ENCODE results near the gene NOVA1.
"Not testable (repeated sequence)": the region's sequence is repeated elsewhere in the genome, so short reads cannot be mapped to it uniquely, and the experiment has no call there.

Gene NOVA1

DNA sequence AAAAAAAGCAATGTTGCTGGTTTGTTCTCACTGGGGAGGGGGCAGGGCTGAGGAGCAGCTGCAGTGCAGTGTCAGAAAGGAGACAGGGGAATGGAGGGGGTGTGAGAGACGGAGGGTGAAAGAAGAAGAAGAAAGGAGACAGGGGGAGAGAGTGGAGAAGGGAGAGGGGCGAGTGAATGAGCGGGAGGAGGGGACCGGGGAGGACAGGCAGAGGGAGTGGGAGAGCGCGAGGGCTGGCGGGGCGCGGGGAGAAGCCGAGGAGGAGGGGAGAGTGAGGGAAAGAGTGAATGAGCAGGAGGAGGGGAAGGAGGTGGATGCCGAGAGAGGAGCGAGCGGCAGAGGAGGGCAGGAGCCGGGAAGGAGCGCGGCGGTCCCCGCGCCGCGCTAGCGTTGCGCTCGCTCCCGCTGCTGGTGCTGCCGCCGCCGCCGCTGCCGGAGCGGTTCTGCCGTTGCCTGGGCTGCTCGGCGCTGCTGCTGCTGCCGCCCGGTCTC lies at the start of gene NOVA1:
TSS of gene NOVA1 (minus strand) at position 445 of the 492 bp plus-strand sequence. CDS start 597 bp downstream, outside the sequence.
- DNase-seq: peak; percentile 38

- DNase-seq: not testable (repeated sequence)
Measured at GRCh38 chr14:26645057-26645456, 47.2 kb upstream of the NOVA1 start.

DNA sequence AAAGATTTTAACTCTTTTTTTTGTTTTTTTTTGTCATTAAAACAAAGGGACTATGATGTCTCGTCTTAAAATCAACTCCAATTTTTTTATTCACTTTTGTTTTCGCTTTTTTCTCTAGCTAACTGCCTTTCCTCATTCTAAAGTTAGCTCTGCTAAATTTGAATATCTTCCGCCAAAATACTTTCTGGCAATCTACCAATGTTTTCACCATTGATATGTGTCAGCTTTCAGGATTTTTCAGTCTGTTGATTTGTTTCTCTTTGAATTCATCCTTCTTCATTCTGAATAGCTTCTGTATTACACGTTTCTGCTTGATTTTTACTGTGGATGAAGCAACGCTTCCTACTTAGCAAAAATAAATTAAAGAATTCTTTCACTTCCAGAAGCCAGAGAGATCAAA lies 38.7 kb upstream of the NOVA1 start:
- DNase-seq: no peak

GRCh38 chr14:26634946-26635345 lies 37.1 kb upstream of the NOVA1 start:
- DNase-seq: not testable (repeated sequence)

DNA sequence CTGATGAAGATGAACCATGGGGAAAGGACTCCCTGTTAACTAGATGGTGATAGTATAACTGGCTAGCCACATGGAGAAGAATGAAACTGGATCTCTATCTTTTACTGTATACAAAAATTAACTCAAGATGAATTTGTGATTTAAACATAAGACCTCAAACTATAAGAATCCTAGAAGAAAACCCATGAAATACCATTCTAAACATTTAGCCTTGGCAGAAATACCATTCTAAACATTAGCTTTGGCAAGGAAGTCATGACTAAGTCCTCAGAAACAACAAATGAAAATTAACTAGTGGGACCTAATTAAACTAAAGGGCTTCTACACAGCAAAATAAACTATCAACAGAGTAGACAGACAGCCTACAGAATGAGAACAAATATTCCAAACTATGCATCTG lies 28.4 kb upstream of the NOVA1 start:
- no peak for DNase-seq

DNA sequence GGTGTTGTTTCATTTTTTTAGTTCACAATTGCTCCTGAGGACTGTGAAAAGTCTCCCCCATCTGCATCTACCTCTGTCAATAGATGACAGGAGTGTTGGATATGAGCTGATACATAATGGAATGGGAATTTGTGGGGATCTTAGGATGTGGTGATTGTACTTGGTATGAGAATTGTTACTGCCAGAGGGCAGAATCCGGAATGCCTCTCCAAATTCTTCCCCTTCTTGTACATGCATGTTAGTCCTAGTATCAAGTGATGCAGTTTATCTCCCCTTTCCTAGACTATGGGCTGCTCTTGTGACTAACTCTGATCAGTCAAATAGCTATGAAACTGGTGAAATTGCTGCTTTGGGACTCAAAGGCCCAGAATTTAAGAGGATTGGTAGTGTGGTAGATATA lies 24.8 kb upstream of the NOVA1 start:
- no peak for DNase-seq

- DNase-seq: no peak
Measured at GRCh38 chr14:26621807-26622560, 24.2 kb upstream of the NOVA1 start.

DNA sequence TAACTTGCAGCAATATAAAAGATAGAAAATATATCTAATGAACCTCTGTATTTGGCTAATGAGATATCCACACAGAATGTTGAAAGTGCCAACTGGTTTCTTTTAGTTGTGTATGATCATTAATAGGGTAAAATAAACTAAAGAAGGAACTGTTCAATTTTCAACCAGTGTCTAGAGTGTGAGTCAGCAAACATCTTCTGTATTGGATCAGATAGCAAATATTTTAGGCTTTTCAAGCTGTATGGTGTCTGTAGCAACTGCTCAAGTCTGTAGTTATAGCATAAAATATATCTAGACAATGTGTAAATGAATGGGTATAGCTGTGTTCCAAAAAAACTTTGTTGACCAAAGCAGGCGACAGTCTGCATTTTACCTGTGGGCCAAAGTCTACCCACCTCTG lies 23.5 kb upstream of the NOVA1 start:
- no peak for DNase-seq

GRCh38 chr14:26611259-26611658 lies 13.4 kb upstream of the NOVA1 start:
- no peak for DNase-seq

GRCh38 chr14:26606729-26607312 lies 9.0 kb upstream of the NOVA1 start:
- DNase-seq: no peak

GRCh38 chr14:26605602-26606001 lies 7.8 kb upstream of the NOVA1 start:
- no peak for DNase-seq

- no peak for DNase-seq
Measured at GRCh38 chr14:26602902-26603301, 5.1 kb upstream of the NOVA1 start.

GRCh38 chr14:26601856-26602255 lies 4.0 kb upstream of the NOVA1 start:
- no peak for DNase-seq

DNA sequence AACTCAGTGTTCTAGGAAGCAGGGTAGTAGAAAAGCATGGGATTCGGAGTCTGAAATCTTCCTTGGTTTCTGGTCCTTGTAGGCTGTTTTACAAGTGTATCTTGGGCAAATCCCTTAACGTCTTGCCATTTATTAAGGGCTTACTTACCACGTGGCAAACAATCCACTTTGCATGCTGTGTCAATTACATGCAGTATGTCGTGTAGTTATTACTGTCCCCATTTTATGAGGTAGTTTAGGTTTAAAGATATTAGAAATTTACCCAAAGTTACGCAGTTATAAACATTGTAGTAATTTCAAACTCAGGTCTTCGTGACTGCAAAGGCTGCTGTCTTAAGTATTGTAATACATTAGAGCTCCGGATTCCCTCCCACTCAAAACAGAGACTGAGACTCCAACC lies 1.5 kb upstream of the NOVA1 start:
- DNase-seq: no peak

DNA sequence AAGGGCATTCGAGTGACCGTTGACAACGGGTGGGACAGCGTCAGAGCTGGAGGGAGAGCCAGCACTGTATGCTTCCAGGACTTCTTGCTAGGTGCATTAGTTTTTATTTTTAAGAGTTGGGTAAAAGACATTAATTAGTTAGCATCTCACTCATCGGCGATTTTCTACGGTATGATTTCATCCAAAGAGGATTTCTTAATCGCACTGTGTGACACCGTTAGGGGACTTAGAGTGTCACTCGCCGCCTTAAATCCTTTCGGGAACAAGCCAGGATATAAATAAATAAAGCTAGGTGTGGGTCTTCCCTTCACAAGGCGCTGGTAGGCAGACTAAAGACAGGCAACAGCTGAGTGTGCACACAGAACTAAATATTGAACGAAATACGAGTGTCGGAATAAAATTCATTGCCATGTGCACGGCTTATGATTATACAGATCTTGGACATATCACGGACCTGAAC lies 869 bp upstream of the NOVA1 start:
- DNase-seq: no peak

DNA sequence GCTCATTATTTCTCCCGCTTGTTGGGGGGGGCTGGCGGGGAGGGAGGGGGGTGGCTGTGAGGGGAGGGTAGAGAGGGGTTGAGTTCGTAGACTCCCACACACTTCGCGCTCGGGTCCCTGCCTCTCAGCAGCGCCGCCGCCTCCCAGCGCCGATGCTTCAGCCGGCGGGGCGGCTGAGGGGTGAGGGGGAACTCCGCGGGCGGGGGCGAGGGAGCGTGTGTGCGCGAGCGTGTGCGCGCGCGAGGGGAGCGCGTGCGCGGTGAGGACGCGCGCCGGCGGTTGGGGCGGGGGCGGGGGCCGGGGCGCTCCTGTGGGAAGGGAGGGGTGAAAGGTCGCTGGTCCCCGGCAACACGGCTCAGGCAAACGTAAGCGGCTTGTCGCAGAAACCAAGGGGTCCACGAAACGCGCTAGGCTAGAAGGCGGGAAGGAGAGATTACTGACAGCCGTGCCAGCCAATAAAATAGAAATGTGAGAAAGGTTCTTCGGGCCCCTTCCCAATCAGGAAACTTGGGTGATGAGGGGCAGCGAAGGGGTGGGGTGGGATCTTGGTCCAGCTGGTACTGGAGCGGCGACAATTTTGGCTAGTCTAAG lies 343 bp upstream of the NOVA1 start:
- DNase-seq: peak; percentile 70

GRCh38 chr14:26597071-26597588 lies 703 bp downstream of the NOVA1 start:
- no peak for DNase-seq

DNA sequence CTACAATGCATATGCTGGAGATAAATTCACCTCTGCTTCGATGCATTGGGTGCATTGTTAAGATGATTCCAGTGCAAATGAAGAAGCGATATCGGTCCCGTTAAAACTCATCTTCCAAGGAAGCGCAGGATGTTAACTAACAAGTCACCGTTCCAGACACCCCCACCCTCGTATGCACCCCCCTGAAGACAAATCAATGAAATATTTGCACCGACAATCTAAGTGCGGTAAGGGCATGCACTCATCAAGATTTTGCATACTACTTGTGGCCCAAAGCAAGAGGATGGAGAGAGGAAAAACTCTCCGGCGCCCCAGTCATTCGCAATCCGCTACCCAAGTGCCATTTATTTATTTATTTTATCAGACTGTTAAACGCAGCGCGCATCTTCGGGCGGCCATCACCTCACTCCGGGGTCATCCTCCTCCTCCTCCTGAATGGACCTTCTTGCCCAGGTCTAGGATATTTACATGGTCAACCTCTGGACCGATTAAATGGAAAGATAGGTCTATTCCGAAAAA lies 1.2 kb downstream of the NOVA1 start:
- no peak for DNase-seq

GRCh38 chr14:26595926-26596542 lies 1.8 kb downstream of the NOVA1 start:
- DNase-seq: no peak

GRCh38 chr14:26594756-26595545 lies 2.9 kb downstream of the NOVA1 start:
- DNase-seq: no peak

DNA sequence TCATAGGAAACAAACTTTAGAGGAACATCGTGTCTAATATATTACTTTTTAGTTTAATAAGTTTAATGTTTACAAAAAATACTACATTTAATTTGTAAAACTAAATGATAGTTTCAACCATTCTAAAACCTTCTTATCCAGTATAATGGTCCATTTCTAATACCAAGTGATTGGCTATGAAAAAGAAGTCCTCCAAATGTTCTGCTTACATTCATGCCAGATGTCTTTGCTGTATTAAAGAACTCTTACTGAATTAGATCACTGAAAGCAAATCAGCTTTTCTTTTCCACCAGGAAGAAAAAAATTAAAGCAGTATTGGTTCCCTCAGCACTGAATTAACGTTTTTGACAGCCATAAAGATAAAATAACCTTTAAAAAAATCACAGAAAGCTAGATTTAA lies 3.7 kb downstream of the NOVA1 start:
- no peak for DNase-seq

DNA sequence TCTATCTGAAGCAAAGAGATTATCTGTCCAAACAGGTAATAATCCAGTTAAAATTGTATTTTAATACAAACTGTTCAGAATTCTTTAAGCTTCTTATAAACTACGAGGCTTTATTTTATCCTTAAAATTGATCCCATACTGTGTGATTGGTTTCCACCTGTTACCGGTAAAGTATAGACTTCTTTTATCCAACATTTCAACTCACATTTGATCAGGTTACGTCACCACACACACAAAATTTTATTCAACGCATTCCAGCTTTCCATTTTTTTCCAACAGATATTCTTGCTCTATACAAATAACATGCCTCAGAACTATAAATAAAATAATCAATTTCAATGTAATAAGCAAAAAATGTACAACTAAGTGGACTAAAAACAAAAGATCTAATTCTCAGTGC lies 4.5 kb downstream of the NOVA1 start:
- no peak for DNase-seq
